ENCODE data around the gene RAPGEF6. TPM values are rescaled to one million over a fixed set of nuclear protein-coding genes. Genes with fewer than 3 reads are reported as not detected.

Gene RAPGEF6
- total and polyA plus RNA-seq, 2 of the 4 experiments (the other 2 are of a cell fraction) = 5.8 to 18.8 TPM

DNA sequence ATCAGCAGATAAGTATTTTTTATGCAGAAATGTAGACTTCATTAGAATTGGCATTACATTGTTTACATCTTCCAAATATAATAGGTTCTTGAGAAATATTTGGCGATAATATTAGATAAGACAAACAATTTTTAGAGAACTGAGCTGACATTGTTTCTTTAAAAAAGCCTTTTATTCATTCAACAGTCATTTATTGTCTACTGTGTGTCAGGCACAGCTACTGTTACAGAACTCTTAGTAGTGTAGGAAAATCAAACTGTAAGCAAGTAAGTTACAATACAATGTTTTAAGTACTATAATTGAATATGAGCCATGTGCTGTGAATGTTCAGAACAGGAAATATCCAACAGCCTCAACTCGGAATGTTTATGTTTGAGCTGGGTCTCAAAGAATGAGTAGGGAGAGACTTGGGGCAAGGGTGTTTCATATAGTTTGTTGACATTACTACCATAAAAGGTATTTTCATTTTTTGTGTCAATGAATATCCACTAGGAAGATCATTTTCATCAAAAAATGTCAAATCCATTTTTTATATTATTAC is 257.2 kb downstream of the RAPGEF6 start:
- Histone ChIP-seq H3K79me1 (ENCODE audit: low read depth in 1 of 2, low read length in 2 of 2) (peaks cover 24 to 41% of the 10 kb centered on the region in 2 experiments), H3K18ac (ENCODE audit: low read depth, low read length) (no peak overlapping the region), H3K56ac (ENCODE audit: extremely low read depth, insufficient read depth, low read length) (no peak overlapping the region), H4K91ac (ENCODE audit: insufficient read depth, low read depth, low read length) (no peak overlapping the region), H3K23ac (ENCODE audit: low read depth, low read length) (no peak overlapping the region), H2BK20ac (ENCODE audit: low read depth, low read length) (no peak overlapping the region), H3K27ac (ENCODE audit: insufficient read depth, low read length) (no peak overlapping the region), H2BK15ac (ENCODE audit: low read depth, low read length) (no peak overlapping the region), H4K20me1 (ENCODE audit: insufficient read depth, low read length) (peaks cover 5% of the 10 kb centered on the region; the same call in 1 of the 2 replicates), H3K4me2 (ENCODE audit: low read depth, low read length) (peak overlapping the region; percentile 63; the same call in 1 of the 2 replicates), H3K4me3 (ENCODE audit: insufficient read depth, low read depth, low read length) (no peak overlapping the region), H3K9me1 (ENCODE audit: insufficient read depth, low read length) (peaks cover 8% of the 10 kb centered on the region; the same call in 1 of the 2 replicates), H4K5ac (ENCODE audit: low read depth, low read length) (no peak overlapping the region), H3K4me1 (ENCODE audit: control insufficient read depth, insufficient read depth, low read length) (peaks cover 17% of the 10 kb centered on the region), H2AK9ac (replicated peaks; ENCODE audit: low read depth, low read length, poor library complexity) (no peak overlapping the region), H2BK120ac (ENCODE audit: low read depth, low read length) (no peak overlapping the region), H2AFZ (replicated peaks; ENCODE audit: low read length, poor library complexity) (no peak overlapping the region), H3K14ac (replicated peaks; ENCODE audit: low read depth, low read length) (no peak overlapping the region), H2AK5ac (ENCODE audit: low read depth, low read length) (no peak overlapping the region), H3K9me3 (ENCODE audit: control insufficient read depth, insufficient read depth, low read length) (no peaks in the 10 kb centered on the region), H3K36me3 (ENCODE audit: control insufficient read depth, insufficient read depth, low read length) (no peaks in the 10 kb centered on the region; the same call in 1 of the 2 replicates), H2BK5ac (ENCODE audit: low read depth, low read length, poor library complexity, severe bottlenecking) (peak overlapping the region; percentile 73), H3K4ac (ENCODE audit: low read depth, low read length) (no peak overlapping the region; the same call in 1 of the 2 replicates), H4K8ac (ENCODE audit: low read depth in 2 of 2, low read length in 2 of 2) (0 out of 4 replicates have a peak overlapping the region, but pooled peaks of 1 of the 2 experiments have one; percentile 40), H3K27me3 (ENCODE audit: control insufficient read depth, insufficient read depth, low read length) (no peaks in the 10 kb centered on the region), H3K9ac (ENCODE audit: low read depth, low read length) (no peak overlapping the region)
- no TSS peak for BruUV-seq (replicated peaks)
- in situ Hi-C loops (cut with MboI; ENCODE audit: low sequenced_read_pairs) (no loop called here), dilution Hi-C loops (cut with HindIII; ENCODE audit: low sequenced_read_pairs, unreplicated experiment) (no loop called here), intact Hi-C loops (cut with micrococcal nuclease) (no loop called here)
- peak; percentile 86 for DNase-seq
- no CpG with 5 or more reads among the region's 2 CpGs for WGBS, 2 experiments (ENCODE audit: extremely low coverage in 2 of 2, insufficient read length in 1 of 2)
- TF ChIP-seq CHD1 (IDR thresholded peaks at IDR 0.05; ENCODE audit: low read depth, low read length) (no peak), FOS (IDR thresholded peaks at IDR 0.05; ENCODE audit: low read depth, low read length) (no peak), NFE2L2 (IDR thresholded peaks at IDR 0.05; ENCODE audit: low read depth, low read length) (no peak), USF2 (IDR thresholded peaks at IDR 0.05; ENCODE audit: low read depth, low read length) (no peak), RCOR1 (IDR thresholded peaks at IDR 0.05; ENCODE audit: insufficient replicate concordance, low read length) (no peak), RAD21 (IDR thresholded peaks at IDR 0.05; ENCODE audit: low read length) (no peak), ELK1 (IDR thresholded peaks at IDR 0.05; ENCODE audit: borderline replicate concordance, low read depth, low read length) (no peak), RFX5 (IDR thresholded peaks at IDR 0.05; ENCODE audit: low read depth, low read length) (no peak), MXI1 (IDR thresholded peaks at IDR 0.05; ENCODE audit: borderline replicate concordance, low read depth, low read length) (no peak), BHLHE40 (IDR thresholded peaks at IDR 0.05; ENCODE audit: low read depth, low read length) (no peak), MAFK (IDR thresholded peaks at IDR 0.05; ENCODE audit: low read depth, low read length) (no peak), POLR2A (IDR thresholded peaks at IDR 0.05; ENCODE audit: low read depth, low read length) (no peak), SMC3 (IDR thresholded peaks at IDR 0.05; ENCODE audit: low read depth, low read length) (no peak), CTCF (conservative IDR thresholded peaks at IDR 0.05; ENCODE audit: low read depth, low read length) (no peak), MAZ (IDR thresholded peaks at IDR 0.05; ENCODE audit: borderline replicate concordance, low read depth, low read length) (no peak), CEBPB (IDR thresholded peaks at IDR 0.05; ENCODE audit: low read depth, low read length) (no peak)
- ChIA-PET CTCF (interaction anchor here (0.8 kb wide), 1 partner anchor 9 kb away, joined by 4 read pairs; no protein-coding TSS in a partner anchor), POLR2A (ENCODE audit: unreplicated experiment) (interaction anchor here (0.5 to 0.6 kb wide), 2 partner anchors 157 to 220 kb away, joined by 3 to 9 read pairs; no protein-coding TSS in a partner anchor)
- peak; percentile 77 for ATAC-seq (ENCODE audit: low read depth)

Measured in IMR-90 (cell line).